Duodenal mucosa (tissue), 2 donors: ENCODE measurements around the gene SUGP1.
"Not testable (repeated sequence)": the region's sequence is repeated elsewhere in the genome, so short reads cannot be mapped to it uniquely, and the experiment has no call there.

Source experiments
- H3K27ac ChIP-seq: one replicate; pipeline ENCODE4 v1.7.0; 2013; ENCODE audit warnings: low read depth, low read length
- H3K27me3 ChIP-seq, 2 donors: one replicate each; pipeline ENCODE4 v1.7.0; 2013; ENCODE audit warnings: low read length in 2 of 2, control low read depth in 1 of 2; ENCODE audit not compliant: insufficient read depth in 2 of 2, control insufficient read depth in 1 of 2
- H3K36me3 ChIP-seq, 2 donors: one replicate each; pipeline ENCODE4 v1.7.0; 2013; ENCODE audit warnings: low read length in 2 of 2, control low read depth in 1 of 2; ENCODE audit not compliant: insufficient read depth in 2 of 2, control insufficient read depth in 1 of 2
- H3K4me1 ChIP-seq, 2 donors: one replicate each; pipeline ENCODE4 v1.7.0; 2013; ENCODE audit warnings: low read length in 2 of 2, control low read depth in 1 of 2; ENCODE audit not compliant: insufficient read depth in 2 of 2, control insufficient read depth in 1 of 2
- H3K4me3 ChIP-seq, 2 donors: one replicate each; pipeline ENCODE4 v1.7.0; 2013; ENCODE audit warnings: low read length in 2 of 2, low read depth in 1 of 2
- H3K9ac ChIP-seq, 2 donors: one replicate each; pipeline ENCODE4 v1.7.0; 2013; ENCODE audit warnings: low read length in 2 of 2, low read depth in 1 of 2
- H3K9me3 ChIP-seq, 2 donors: one replicate each; pipeline ENCODE4 v1.7.0; 2013; ENCODE audit warnings: low read length in 2 of 2, control low read depth in 1 of 2; ENCODE audit not compliant: control insufficient read depth in 1 of 2

The SUGP1 gene

GRCh38 chr19:19258589-19259338 lies 61.5 kb downstream of the SUGP1 start:
- H3K9ac ChIP-seq = no peak overlapping the region
- peaks cover 22 to 26% of the 10 kb centered on the region in 2 donors for H3K27me3 ChIP-seq
- no peak overlapping the region for H3K27ac ChIP-seq

GRCh38 chr19:19257836-19258588 lies 62.3 kb downstream of the SUGP1 start:
- peaks cover 0 to 4% of the 10 kb centered on the region in 2 donors for H3K4me1 ChIP-seq
- no peaks in the 10 kb centered on the region for H3K36me3 ChIP-seq
- H3K27me3 ChIP-seq = peaks cover 20 to 26% of the 10 kb centered on the region in 2 donors
- no peaks in the 10 kb centered on the region for H3K9me3 ChIP-seq
- H3K4me3 ChIP-seq = no peak overlapping the region
- H3K9ac ChIP-seq = no peak overlapping the region
- no peak overlapping the region for H3K27ac ChIP-seq

More at GRCh38 chr19:19258589-19259338, 61.5 kb downstream of the SUGP1 start:
- H3K36me3 ChIP-seq = no peaks in the 10 kb centered on the region
- H3K4me3 ChIP-seq = no peak overlapping the region
- H3K4me1 ChIP-seq = peaks cover 0 to 4% of the 10 kb centered on the region in 2 donors
- no peaks in the 10 kb centered on the region for H3K9me3 ChIP-seq

GRCh38 chr19:19257137-19257536 lies 63.2 kb downstream of the SUGP1 start:
- no peaks in the 10 kb centered on the region for H3K9me3 ChIP-seq
- peaks cover 12 to 23% of the 10 kb centered on the region in 2 donors for H3K27me3 ChIP-seq
- H3K27ac ChIP-seq = no peak overlapping the region
- no peaks in the 10 kb centered on the region for H3K36me3 ChIP-seq
- H3K4me3 ChIP-seq = no peak overlapping the region
- H3K4me1 ChIP-seq = peaks cover 0 to 4% of the 10 kb centered on the region in 2 donors
- no peak overlapping the region for H3K9ac ChIP-seq

- H3K36me3 ChIP-seq = no peaks in the 10 kb centered on the region
- H3K9me3 ChIP-seq = no peaks in the 10 kb centered on the region
- H3K9ac ChIP-seq = no peak overlapping the region
- peaks cover 12 to 17% of the 10 kb centered on the region in 2 donors for H3K27me3 ChIP-seq
- peaks cover 0 to 2% of the 10 kb centered on the region in 2 donors for H3K4me1 ChIP-seq
- H3K27ac ChIP-seq = no peak overlapping the region
- H3K4me3 ChIP-seq = no peak overlapping the region
These were observed 64.0 kb downstream of the SUGP1 start for GRCh38 chr19:19256072-19256969.

- not testable (repeated sequence) for H3K4me1 ChIP-seq, H3K9me3 ChIP-seq, H3K9ac ChIP-seq, H3K4me3 ChIP-seq, H3K27ac ChIP-seq, H3K36me3 ChIP-seq
- peaks cover 14 to 18% of the 10 kb centered on the region in 2 donors for H3K27me3 ChIP-seq
These were observed 66.9 kb downstream of the SUGP1 start for GRCh38 chr19:19253409-19253808.

GRCh38 chr19:19250196-19250801 lies 70.0 kb downstream of the SUGP1 start:
- Histone ChIP-seq H3K4me1 (no peaks in the 10 kb centered on the region), H3K36me3 (no peaks in the 10 kb centered on the region), H3K27me3 (peaks cover 8 to 9% of the 10 kb centered on the region in 2 donors), H3K9ac (no peak overlapping the region), H3K4me3 (no peak overlapping the region), H3K9me3 (no peaks in the 10 kb centered on the region), H3K27ac (no peak overlapping the region)

- no peaks in the 10 kb centered on the region for H3K36me3 ChIP-seq
- no peaks in the 10 kb centered on the region for H3K4me1 ChIP-seq
- H3K9ac ChIP-seq = no peak overlapping the region
- peaks cover 0 to 7% of the 10 kb centered on the region in 2 donors for H3K27me3 ChIP-seq
- H3K9me3 ChIP-seq = peaks cover 3 to 8% of the 10 kb centered on the region in 2 donors
- no peak overlapping the region for H3K4me3 ChIP-seq
- H3K27ac ChIP-seq = no peak overlapping the region
These were observed 79.8 kb downstream of the SUGP1 start for GRCh38 chr19:19240476-19240875.

GRCh38 chr19:19239675-19240074 lies 80.6 kb downstream of the SUGP1 start:
- Histone ChIP-seq H3K9me3 (peaks cover 6 to 11% of the 10 kb centered on the region in 2 donors), H3K4me1 (no peaks in the 10 kb centered on the region), H3K4me3 (no peak overlapping the region), H3K9ac (no peak overlapping the region), H3K36me3 (no peaks in the 10 kb centered on the region), H3K27me3 (peaks cover 0 to 7% of the 10 kb centered on the region in 2 donors), H3K27ac (no peak overlapping the region)

- Histone ChIP-seq H3K27ac (no peak overlapping the region), H3K27me3 (peaks cover 0 to 7% of the 10 kb centered on the region in 2 donors), H3K36me3 (no peaks in the 10 kb centered on the region), H3K9ac (no peak overlapping the region), H3K9me3 (peaks cover 9 to 23% of the 10 kb centered on the region in 2 donors), H3K4me3 (no peak overlapping the region), H3K4me1 (no peaks in the 10 kb centered on the region)
These were observed 82.0 kb downstream of the SUGP1 start for GRCh38 chr19:19238126-19238894.
